ENCODE results near the gene RNF130.
"Not testable (repeated sequence)": the region's sequence is repeated elsewhere in the genome, so short reads cannot be mapped to it uniquely, and the experiment has no call there.

Gene RNF130

GRCh38 chr5:180013678-180014077 lies 57.9 kb downstream of the RNF130 start:
- DNase-seq: no peak

- DNase-seq: no peak
Observed at GRCh38 chr5:180012316-180012715, 59.2 kb downstream of the RNF130 start.

- DNase-seq: no peak
Observed at GRCh38 chr5:180010636-180011035, 60.9 kb downstream of the RNF130 start.

GRCh38 chr5:180009581-180009980 lies 62.0 kb downstream of the RNF130 start:
- DNase-seq: no peak

- no peak for DNase-seq
Observed at GRCh38 chr5:180008433-180008832, 63.1 kb downstream of the RNF130 start.

- no peak for DNase-seq
Observed at GRCh38 chr5:180007582-180007981, 64.0 kb downstream of the RNF130 start.

GRCh38 chr5:180006141-180006540 lies 65.4 kb downstream of the RNF130 start:
- DNase-seq: no peak

GRCh38 chr5:180003127-180003526 lies 68.4 kb downstream of the RNF130 start:
- DNase-seq: no peak

- no peak for DNase-seq
Observed at GRCh38 chr5:180001742-180002141, 69.8 kb downstream of the RNF130 start.

- no peak for DNase-seq
Observed at GRCh38 chr5:180001136-180001535, 70.4 kb downstream of the RNF130 start.

- DNase-seq: no peak
Observed at GRCh38 chr5:179998485-179998884, 73.1 kb downstream of the RNF130 start.

GRCh38 chr5:179994583-179995323 lies 76.8 kb downstream of the RNF130 start:
- DNase-seq: no peak

GRCh38 chr5:179992855-179993254 lies 78.7 kb downstream of the RNF130 start:
- not testable (repeated sequence) for DNase-seq

- no peak for DNase-seq
Observed at GRCh38 chr5:179991106-179991505, 80.5 kb downstream of the RNF130 start.

GRCh38 chr5:179990525-179990924 lies 81.0 kb downstream of the RNF130 start:
- not testable (repeated sequence) for DNase-seq

- DNase-seq: no peak
Observed at GRCh38 chr5:179986328-179986727, 85.2 kb downstream of the RNF130 start.

- no peak for DNase-seq
Observed at GRCh38 chr5:179981636-179982035, 89.9 kb downstream of the RNF130 start.

- DNase-seq: no peak
Observed at GRCh38 chr5:179980767-179981166, 90.8 kb downstream of the RNF130 start.

- DNase-seq: no peak
Observed at GRCh38 chr5:179978792-179979191, 92.8 kb downstream of the RNF130 start.

- no peak for DNase-seq
Observed at GRCh38 chr5:179975713-179976134, 95.8 kb downstream of the RNF130 start.

- DNase-seq: peak in 1 of 5 donors; percentile 21
Observed at GRCh38 chr5:179974946-179975712, 96.4 kb downstream of the RNF130 start.

- no peak for DNase-seq
Observed at GRCh38 chr5:179974246-179974945, 97.2 kb downstream of the RNF130 start.

- DNase-seq: no peak
Observed at GRCh38 chr5:179973391-179973790, 98.2 kb downstream of the RNF130 start.

- DNase-seq: no peak
Observed at GRCh38 chr5:179969110-179969509, 102.4 kb downstream of the RNF130 start.

All from T-helper 1 cell (primary cell).